ENCODE measurements around the gene CCT6A. TPM values are rescaled to one million over a fixed set of nuclear protein-coding genes. Genes with fewer than 3 reads are reported as not detected.
A peak's percentile ranks its signal among the peaks of the same experiment; 100 is the strongest.

CCT6A gene
- total and polyA plus RNA-seq, 9 of the 15 experiments (the other 6 are each of a cell fraction or from before 2014, with no cell fraction given): 244 to 708 (median 387) TPM

- TF ChIP-seq IRF9 (tag; IDR thresholded peaks at IDR 0.05) (peak; percentile 96), SRF (CRISPR knock-in tag; IDR thresholded peaks at IDR 0.05) (peak in 1 of 2 experiments; percentile 91; a peak in 1 of 4 replicates), LEF1 (IDR thresholded peaks at IDR 0.05) (peak; percentile 67), TOE1 (IDR thresholded peaks at IDR 0.05; ENCODE audit: borderline replicate concordance) (peak; percentile 34; the same call in 1 of the 2 replicates), TOE1 (CRISPR knock-in tag; IDR thresholded peaks at IDR 0.05; ENCODE audit: borderline replicate concordance, low read depth) (no peak), CEBPG (CRISPR knock-in tag; IDR thresholded peaks at IDR 0.05) (peak; percentile 96), CEBPG (tag; conservative IDR thresholded peaks at IDR 0.05 in 1 of 2, IDR thresholded peaks at IDR 0.05 in 1 of 2) (peak; percentile 98 to 100), ETS1 (conservative IDR thresholded peaks at IDR 0.05; ENCODE audit: control insufficient read depth, low read depth, low read length) (no peak), HDAC1 (IDR thresholded peaks at IDR 0.05) (peak in 1 of 2 experiments; percentile 30; a peak in 1 of 4 replicates)
- TF ChIP-seq, protein P1, sequence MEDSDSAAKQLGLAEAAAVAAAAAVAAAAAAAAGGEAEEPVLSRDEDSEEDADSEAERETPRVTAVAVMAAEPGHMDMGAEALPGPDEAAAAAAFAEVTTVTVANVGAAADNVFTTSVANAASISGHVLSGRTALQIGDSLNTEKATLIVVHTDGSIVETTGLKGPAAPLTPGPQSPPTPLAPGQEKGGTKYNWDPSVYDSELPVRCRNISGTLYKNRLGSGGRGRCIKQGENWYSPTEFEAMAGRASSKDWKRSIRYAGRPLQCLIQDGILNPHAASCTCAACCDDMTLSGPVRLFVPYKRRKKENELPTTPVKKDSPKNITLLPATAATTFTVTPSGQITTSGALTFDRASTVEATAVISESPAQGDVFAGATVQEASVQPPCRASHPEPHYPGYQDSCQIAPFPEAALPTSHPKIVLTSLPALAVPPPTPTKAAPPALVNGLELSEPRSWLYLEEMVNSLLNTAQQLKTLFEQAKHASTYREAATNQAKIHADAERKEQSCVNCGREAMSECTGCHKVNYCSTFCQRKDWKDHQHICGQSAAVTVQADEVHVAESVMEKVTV (CRISPR knock-in tag; IDR thresholded peaks at IDR 0.05): 0 out of 2 replicates have a peak, but pooled peaks have one; percentile 10
- TF ChIP-seq, protein P2, sequence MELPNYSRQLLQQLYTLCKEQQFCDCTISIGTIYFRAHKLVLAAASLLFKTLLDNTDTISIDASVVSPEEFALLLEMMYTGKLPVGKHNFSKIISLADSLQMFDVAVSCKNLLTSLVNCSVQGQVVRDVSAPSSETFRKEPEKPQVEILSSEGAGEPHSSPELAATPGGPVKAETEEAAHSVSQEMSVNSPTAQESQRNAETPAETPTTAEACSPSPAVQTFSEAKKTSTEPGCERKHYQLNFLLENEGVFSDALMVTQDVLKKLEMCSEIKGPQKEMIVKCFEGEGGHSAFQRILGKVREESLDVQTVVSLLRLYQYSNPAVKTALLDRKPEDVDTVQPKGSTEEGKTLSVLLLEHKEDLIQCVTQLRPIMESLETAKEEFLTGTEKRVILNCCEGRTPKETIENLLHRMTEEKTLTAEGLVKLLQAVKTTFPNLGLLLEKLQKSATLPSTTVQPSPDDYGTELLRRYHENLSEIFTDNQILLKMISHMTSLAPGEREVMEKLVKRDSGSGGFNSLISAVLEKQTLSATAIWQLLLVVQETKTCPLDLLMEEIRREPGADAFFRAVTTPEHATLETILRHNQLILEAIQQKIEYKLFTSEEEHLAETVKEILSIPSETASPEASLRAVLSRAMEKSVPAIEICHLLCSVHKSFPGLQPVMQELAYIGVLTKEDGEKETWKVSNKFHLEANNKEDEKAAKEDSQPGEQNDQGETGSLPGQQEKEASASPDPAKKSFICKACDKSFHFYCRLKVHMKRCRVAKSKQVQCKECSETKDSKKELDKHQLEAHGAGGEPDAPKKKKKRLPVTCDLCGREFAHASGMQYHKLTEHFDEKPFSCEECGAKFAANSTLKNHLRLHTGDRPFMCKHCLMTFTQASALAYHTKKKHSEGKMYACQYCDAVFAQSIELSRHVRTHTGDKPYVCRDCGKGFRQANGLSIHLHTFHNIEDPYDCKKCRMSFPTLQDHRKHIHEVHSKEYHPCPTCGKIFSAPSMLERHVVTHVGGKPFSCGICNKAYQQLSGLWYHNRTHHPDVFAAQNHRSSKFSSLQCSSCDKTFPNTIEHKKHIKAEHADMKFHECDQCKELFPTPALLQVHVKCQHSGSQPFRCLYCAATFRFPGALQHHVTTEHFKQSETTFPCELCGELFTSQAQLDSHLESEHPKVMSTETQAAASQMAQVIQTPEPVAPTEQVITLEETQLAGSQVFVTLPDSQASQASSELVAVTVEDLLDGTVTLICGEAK (IDR thresholded peaks at IDR 0.05): 0 out of 2 replicates have a peak, but pooled peaks have one; percentile 26
- TF ChIP-seq, protein P2 (CRISPR knock-in tag; IDR thresholded peaks at IDR 0.05): no peak
Measured at GRCh38 chr7:56033671-56034432, 17.7 kb upstream of the CCT6A start (continued).
